Epithelial cell of alveolus of lung (primary cell): ENCODE measurements around the gene CHST11. TPM values are rescaled to one million over a fixed set of nuclear protein-coding genes. Genes with fewer than 3 reads are reported as not detected.

Experiments used
- total RNA-seq: library from RNA; depleted of rRNA; stranded (reverse); fragments of >200 nt; gene quantifications from 2 replicates; pipeline ENCODE4 v1.2.1, GENCODE V29; 2015

CHST11 gene
- 3.4 and 19.5 TPM in 2 replicates for total RNA-seq

DNA sequence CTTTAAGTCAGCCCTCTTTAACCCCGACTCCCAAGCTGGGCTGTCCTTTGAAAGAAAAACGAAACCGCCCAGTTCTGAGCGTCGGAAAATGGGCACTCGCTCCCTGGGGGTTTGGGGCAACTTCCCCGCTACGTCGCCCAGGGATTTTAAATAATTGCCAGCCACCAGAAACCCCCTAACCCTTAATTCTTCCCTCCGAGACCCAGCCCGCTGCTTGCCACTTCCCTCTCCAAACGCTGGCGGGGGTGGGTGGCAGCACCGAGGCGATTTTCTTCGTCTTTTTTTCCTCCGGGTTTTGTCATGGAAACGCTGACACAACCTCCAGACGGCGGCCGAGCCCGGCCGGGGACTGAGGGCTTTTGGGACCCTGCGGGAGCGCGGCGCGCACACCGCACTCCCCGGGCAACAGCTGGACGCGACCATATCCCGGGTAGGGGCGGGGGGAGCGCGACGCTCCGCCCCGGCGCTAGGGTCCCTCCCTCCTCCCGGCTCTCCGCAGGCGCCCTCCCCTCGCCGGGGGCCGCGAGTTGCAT lies at the start of gene CHST11:
Gene CHST11 (plus strand): TSS at position 532 of the 533 bp plus-strand sequence.

Other genes with a start within 250 kb of the CHST11 start
- gene TXNRD1, start 241.2 kb upstream of the CHST11 start, total RNA-seq = 196 and 279 TPM in 2 replicates
- 1.0 and 10.1 TPM in 2 replicates for gene EID3, start 153.2 kb upstream of the CHST11 start, total RNA-seq